C4-2B (cell line): ENCODE measurements around the gene IFT81.
"Not testable (repeated sequence)": the region's sequence is repeated elsewhere in the genome, so short reads cannot be mapped to it uniquely, and the experiment has no call there.

Experiments
- H3K27ac ChIP-seq: fragments of 450-650 bp; 2 replicates; pipeline ENCODE4 v1.5.1; 2017
- ZFX ChIP-seq: fragments of 450-650 bp; IDR thresholded peaks from 2 replicates; pipeline ENCODE4 v1.6.1; 2017
- TF ChIP-seq, protein P1 (sequence below): fragments of 450-650 bp; conservative IDR thresholded peaks from 2 replicates; pipeline ENCODE4 v1.5.1; 2017; ENCODE audit warnings: mild to moderate bottlenecking

IFT81 gene

DNA sequence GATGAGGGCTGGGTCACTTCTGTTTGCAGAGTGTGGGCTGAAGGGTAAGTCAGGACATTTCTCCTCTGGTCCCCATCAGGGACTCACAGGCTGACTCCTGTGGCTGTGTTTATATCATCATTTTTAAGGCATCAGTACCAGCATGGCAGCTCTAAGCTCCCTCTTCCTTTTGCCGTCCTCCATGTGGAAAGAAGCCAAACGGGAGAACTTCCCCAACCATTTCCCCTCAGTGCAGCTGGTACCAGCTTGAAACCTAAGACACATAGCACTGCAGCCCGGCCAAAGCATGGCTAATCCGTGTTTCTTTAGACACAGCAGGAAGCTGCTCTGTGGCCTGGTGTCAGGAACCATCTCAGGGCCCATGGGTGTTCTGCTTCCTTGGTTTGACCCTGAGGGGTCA lies 124.9 kb downstream of the IFT81 start:
- no peak overlapping the region for H3K27ac ChIP-seq

DNA sequence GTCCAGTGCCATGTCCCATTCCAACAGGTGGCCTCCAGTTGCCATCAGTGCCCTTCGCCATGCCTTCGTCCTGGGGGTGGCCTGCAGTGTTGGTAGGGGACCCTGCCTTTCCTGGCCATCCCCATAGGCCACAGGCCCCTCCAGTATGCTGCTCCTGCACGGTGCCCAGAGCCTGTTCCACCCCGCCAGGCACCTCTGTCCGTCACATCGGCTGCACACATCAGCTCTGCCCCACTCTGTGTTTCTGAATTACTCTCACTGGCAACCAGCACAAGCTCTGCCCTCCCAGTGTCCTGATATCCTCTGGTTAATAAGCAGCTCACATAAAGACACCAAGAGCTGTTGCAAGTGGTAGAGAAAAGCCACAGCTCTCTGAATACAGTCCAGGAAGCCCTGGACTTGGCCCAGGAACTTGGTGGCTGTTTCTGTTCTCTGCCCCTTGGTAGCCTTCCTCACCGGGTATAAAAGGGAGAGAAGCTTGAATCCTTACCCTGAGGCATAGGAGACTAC lies 125.6 kb downstream of the IFT81 start:
- H3K27ac ChIP-seq: no peak overlapping the region
- no peak for TF ChIP-seq ZFX
- TF ChIP-seq, protein P1, sequence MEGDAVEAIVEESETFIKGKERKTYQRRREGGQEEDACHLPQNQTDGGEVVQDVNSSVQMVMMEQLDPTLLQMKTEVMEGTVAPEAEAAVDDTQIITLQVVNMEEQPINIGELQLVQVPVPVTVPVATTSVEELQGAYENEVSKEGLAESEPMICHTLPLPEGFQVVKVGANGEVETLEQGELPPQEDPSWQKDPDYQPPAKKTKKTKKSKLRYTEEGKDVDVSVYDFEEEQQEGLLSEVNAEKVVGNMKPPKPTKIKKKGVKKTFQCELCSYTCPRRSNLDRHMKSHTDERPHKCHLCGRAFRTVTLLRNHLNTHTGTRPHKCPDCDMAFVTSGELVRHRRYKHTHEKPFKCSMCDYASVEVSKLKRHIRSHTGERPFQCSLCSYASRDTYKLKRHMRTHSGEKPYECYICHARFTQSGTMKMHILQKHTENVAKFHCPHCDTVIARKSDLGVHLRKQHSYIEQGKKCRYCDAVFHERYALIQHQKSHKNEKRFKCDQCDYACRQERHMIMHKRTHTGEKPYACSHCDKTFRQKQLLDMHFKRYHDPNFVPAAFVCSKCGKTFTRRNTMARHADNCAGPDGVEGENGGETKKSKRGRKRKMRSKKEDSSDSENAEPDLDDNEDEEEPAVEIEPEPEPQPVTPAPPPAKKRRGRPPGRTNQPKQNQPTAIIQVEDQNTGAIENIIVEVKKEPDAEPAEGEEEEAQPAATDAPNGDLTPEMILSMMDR: no peak

More for the DNA sequence above, 124.9 kb downstream of the IFT81 start:
- TF ChIP-seq, protein P1: no peak
- TF ChIP-seq ZFX: no peak

DNA sequence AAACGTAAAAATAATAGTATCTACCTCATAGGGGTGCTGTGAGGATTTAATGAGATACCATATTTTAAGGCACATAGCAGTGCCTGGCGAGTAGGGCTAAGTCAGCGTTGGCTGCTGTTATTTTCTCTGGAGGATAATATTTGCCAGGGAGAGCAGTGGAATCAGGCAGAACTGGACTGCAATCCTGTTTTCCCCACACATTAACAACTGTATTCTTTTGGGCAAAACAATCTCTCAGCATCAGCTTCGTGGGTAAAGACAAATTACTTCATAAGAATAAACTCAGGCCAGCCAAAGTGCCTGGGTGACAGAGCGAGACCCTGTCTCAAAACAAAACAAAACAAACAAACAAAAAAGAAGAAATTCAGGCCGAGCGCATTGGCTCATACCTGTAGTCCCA lies 127.2 kb downstream of the IFT81 start:
- H3K27ac ChIP-seq: no peak overlapping the region
- TF ChIP-seq, protein P1: no peak
- no peak for TF ChIP-seq ZFX

DNA sequence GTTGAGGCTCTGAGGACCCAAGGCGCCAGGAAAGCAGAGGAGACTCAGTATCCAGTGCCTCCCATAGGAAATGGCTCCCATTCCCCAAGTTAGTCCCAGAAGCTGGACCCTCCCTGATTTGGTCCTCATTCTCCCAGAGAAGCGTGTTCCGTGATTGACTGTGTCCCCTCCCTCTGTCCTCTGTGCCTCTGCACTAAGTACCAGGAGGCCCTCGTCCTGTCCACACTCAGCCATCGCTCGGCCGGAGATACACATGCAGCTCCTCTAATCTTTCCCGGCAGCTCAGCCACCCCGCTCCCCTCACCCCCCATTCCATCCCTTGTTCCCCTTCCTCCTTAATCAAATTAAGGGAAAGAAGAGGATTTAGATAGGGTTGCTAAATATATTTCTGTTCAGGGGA lies 128.6 kb downstream of the IFT81 start:
- TF ChIP-seq, protein P1: no peak
- no peak for TF ChIP-seq ZFX

DNA sequence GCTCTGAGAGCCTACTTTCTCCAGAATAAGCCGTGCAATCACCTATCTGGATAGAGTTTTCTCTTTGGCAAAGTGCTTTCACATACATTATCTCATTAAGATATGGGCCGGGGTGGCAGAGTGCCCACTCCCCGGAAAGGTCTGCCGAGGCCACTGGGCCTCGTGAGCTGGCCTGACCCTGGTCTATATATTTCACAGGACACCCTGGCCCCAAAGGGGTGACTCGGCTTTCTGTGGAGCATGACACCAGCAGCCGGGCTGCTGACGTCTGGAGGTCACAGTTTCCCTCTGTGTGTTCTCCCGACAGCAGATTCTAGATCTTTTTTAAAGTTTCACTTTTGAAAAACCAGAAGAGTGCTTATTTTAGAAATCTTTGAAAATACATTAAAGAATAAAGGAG lies 129.0 kb downstream of the IFT81 start:
- TF ChIP-seq ZFX: no peak
- TF ChIP-seq, protein P1: no peak

More for the DNA sequence above, 128.6 kb downstream of the IFT81 start:
- no peak overlapping the region for H3K27ac ChIP-seq

DNA sequence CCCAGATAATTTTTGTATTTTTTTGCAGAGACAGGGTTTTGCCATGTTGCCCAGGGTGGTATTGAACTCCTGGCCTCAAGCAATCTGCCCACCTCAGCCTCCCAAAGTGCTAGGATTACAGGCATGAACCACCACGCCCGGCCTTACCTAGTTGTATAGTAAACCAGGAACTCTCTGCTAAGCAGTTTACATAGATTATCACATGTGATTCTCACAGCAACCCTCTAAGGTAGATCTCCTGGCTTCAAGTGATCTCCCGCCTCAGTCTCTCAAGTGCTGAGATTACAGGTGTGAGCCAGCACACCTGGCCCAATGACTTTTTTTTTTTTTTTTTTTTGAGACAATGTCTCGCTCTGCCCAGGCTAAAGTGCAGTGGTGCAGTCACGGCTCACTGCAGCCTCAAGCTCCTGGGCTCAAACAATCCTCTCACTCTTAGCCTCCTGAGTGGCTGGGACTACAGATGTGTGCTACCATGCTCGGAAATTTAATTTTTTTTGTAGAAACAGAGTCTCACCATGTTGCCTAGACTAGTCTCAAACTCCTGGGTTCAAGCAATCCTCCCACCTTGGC lies 130.9 kb downstream of the IFT81 start:
- TF ChIP-seq ZFX: no peak
- TF ChIP-seq, protein P1: no peak
- no peak overlapping the region for H3K27ac ChIP-seq

More for the DNA sequence above, 129.0 kb downstream of the IFT81 start:
- H3K27ac ChIP-seq: no peak overlapping the region

DNA sequence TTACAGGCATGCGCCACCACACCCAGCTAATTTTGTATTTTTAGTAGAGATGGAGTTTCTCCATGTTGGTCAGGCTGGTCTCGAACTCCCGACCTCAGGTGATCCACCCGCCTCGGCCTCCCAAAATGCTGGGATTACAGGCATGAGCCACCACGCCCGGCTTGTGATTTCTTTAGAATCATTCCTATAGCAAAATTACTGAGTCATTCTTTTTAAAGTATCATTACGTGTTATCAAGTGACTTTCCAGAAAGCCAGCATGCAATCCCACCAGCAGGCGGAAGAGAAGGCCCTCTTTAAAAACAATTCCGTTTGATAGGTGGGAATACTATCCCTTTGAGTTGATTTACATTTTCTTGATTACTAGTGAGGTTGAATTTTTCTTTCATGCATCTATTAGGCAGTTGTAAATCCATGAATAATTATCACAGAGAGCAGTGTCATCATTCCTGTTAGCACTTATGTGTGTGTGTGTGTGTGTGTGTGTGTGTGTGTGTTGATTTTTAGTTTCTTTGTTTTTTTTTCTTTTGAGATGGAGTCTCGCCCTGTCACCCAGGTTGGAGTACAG lies 131.8 kb downstream of the IFT81 start:
- H3K27ac ChIP-seq: not testable (repeated sequence)
